Suprapubic skin (tissue), 4 donors: ENCODE results near the gene FOXP4. TPM values are rescaled to one million over a fixed set of nuclear protein-coding genes. Genes with fewer than 3 reads are reported as not detected.

Source experiments
- DNase-seq, 2 donors: peaks; one replicate each; pipeline ENCODE4 v3.0.0-alpha.2; 2019; ENCODE audit warnings: low spot score in 2 of 2
- H3K27ac ChIP-seq: fragments of 200-600 bp; sonication (generic); one replicate; pipeline ENCODE4 v1.5.1; 2019
- H3K27me3 ChIP-seq: fragments of 200-600 bp; sonication (generic); one replicate; pipeline ENCODE4 v1.5.1; 2019
- H3K36me3 ChIP-seq: fragments of 200-600 bp; sonication (generic); one replicate; pipeline ENCODE4 v1.5.1; 2019
- H3K4me1 ChIP-seq: fragments of 200-600 bp; sonication (generic); one replicate; pipeline ENCODE4 v1.5.1; 2019
- H3K4me3 ChIP-seq: fragments of 200-600 bp; sonication (generic); one replicate; pipeline ENCODE4 v1.5.1; 2019; ENCODE audit warnings: mild to moderate bottlenecking
- H3K9me3 ChIP-seq: fragments of 200-600 bp; sonication (generic); one replicate; pipeline ENCODE4 v1.5.1; 2019
- POLR2AphosphoS5 ChIP-seq, 3 donors: sonication (generic); formaldehyde crosslinking; IDR thresholded peaks; one replicate each; pipeline ENCODE4 v1.6.1; 2017; ENCODE audit warnings: antibody characterized with exemption in 3 of 3
- WGBS: methylation state at CpG from one replicate; pipeline ENCODE4 v1.1.5; 2018; 5-methylcytosine and 5-hydroxymethylcytosine counted together
- total RNA-seq, 4 donors: library from RNA; depleted of rRNA; stranded (reverse); fragments of >200 nt; gene quantifications; one replicate each; pipeline ENCODE4 v1.1.0, GENCODE V29; 2016
- TF ChIP-seq, protein P1 (sequence below), 2 donors: fragments of 200-600 bp in 1 of 2; fragments of 450-650 bp in 1 of 2; sonication (generic) in 1 of 2; IDR thresholded peaks; one replicate each; pipeline ENCODE4 v1.5.1; 2016 to 2019; ENCODE audit warnings: antibody characterized with exemption in 2 of 2, mild to moderate bottlenecking in 1 of 2, moderate library complexity in 1 of 2

FOXP4 gene
- total RNA-seq, 4 donors from 2014 or later: 8.1 to 12.1 (median 10.4) TPM

GRCh38 chr6:41650120-41650519, 103.9 kb downstream of the FOXP4 start:
- WGBS: 85% methylated on average over 2 of the region's 2 CpGs
- TF ChIP-seq, protein P1, sequence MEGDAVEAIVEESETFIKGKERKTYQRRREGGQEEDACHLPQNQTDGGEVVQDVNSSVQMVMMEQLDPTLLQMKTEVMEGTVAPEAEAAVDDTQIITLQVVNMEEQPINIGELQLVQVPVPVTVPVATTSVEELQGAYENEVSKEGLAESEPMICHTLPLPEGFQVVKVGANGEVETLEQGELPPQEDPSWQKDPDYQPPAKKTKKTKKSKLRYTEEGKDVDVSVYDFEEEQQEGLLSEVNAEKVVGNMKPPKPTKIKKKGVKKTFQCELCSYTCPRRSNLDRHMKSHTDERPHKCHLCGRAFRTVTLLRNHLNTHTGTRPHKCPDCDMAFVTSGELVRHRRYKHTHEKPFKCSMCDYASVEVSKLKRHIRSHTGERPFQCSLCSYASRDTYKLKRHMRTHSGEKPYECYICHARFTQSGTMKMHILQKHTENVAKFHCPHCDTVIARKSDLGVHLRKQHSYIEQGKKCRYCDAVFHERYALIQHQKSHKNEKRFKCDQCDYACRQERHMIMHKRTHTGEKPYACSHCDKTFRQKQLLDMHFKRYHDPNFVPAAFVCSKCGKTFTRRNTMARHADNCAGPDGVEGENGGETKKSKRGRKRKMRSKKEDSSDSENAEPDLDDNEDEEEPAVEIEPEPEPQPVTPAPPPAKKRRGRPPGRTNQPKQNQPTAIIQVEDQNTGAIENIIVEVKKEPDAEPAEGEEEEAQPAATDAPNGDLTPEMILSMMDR (IDR thresholded peaks at IDR 0.05): no peak

GRCh38 chr6:41651246-41651961, 105.2 kb downstream of the FOXP4 start:
- Histone ChIP-seq H3K36me3 (peaks cover 3% of the 10 kb centered on the region), H3K4me3 (no peak overlapping the region), H3K27ac (no peak overlapping the region), H3K27me3 (peaks cover 6% of the 10 kb centered on the region), H3K9me3 (no peaks in the 10 kb centered on the region), H3K4me1 (no peaks in the 10 kb centered on the region)
- DNase-seq: no peak
- 76% methylated on average over 9 of the region's 11 CpGs for WGBS
- TF ChIP-seq POLR2AphosphoS5 (IDR thresholded peaks at IDR 0.05): no peak

More at GRCh38 chr6:41650120-41650519, 103.9 kb downstream of the FOXP4 start:
- no peak for DNase-seq
- Histone ChIP-seq H3K4me3 (no peak overlapping the region), H3K27me3 (peaks cover 3% of the 10 kb centered on the region), H3K4me1 (no peaks in the 10 kb centered on the region), H3K27ac (no peak overlapping the region), H3K9me3 (no peaks in the 10 kb centered on the region), H3K36me3 (peaks cover 3% of the 10 kb centered on the region)

Other genes with a start within 250 kb of the FOXP4 start
- gene NCR2, start 210.8 kb upstream of the FOXP4 start, total RNA-seq: not detected
- gene MDFI, start 92.1 kb downstream of the FOXP4 start, total RNA-seq: 10 to 100 TPM; 21.7 to 51.8 (median 31.4) TPM
- 10 to 100 TPM; 19.0 to 23.3 (median 21.6) TPM for gene TFEB, start 189.2 kb downstream of the FOXP4 start, total RNA-seq
- gene PGC, start 201.0 kb downstream of the FOXP4 start, total RNA-seq: not detected
- gene FRS3, start 233.5 kb downstream of the FOXP4 start, total RNA-seq: 1 to 10 TPM; 1.9 to 3.9 (median 3.7) TPM
- gene PRICKLE4, start 234.4 kb downstream of the FOXP4 start, total RNA-seq: 1 to 10 TPM in 2 of 4 donors, under 1 TPM in 1, not detected in 1; 0.34 to 4.6 (median 3.6) TPM
- gene TOMM6, start 241.3 kb downstream of the FOXP4 start, total RNA-seq: 100 to 1,000 TPM in 3 of 4 donors, 10 to 100 TPM in 1; 50.2 to 165 (median 136) TPM